A549 (cell line): ENCODE data around the gene ARHGAP26.
"Not testable (repeated sequence)": the region's sequence is repeated elsewhere in the genome, so short reads cannot be mapped to it uniquely, and the experiment has no call there.

Experiments used
- BCL3 ChIP-seq: fragments of >200 bp; sonication (Bioruptor Twin); formaldehyde crosslinking; IDR thresholded peaks from 3 replicates; pipeline ENCODE4 v1.6.1; 2016
- CEBPB ChIP-seq, 2 experiments: fragments of >200 bp in 1 of 2; sonication (Bioruptor Twin) in 1 of 2; formaldehyde crosslinking in 1 of 2; IDR thresholded peaks; 2 replicates each; pipeline ENCODE4 v1.6.1; 2012 to 2016
- CHD4 ChIP-seq: fragments of 200-600 bp; sonication (generic); IDR thresholded peaks from 2 replicates; pipeline ENCODE4 v1.6.1; 2016; ENCODE audit warnings: antibody characterized with exemption, mild to moderate bottlenecking, borderline replicate concordance
- CTCF ChIP-seq: fragments of >200 bp; sonication (Bioruptor Twin); formaldehyde crosslinking; IDR thresholded peaks from 3 replicates; pipeline ENCODE4 v1.5.1; 2016
- EHMT2 ChIP-seq: fragments of 200-600 bp; sonication (generic); IDR thresholded peaks from 2 replicates; pipeline ENCODE4 v1.6.1; 2016; ENCODE audit warnings: antibody characterized with exemption, low read depth, mild to moderate bottlenecking, moderate library complexity
- ESRRA ChIP-seq: fragments of 150-350 bp; IDR thresholded peaks from 2 replicates; pipeline ENCODE4 v1.6.1; 2014; ENCODE audit warnings: mild to moderate bottlenecking, low read length, borderline replicate concordance
- POLR2A ChIP-seq: IDR thresholded peaks from 2 replicates; pipeline ENCODE4 v1.6.1; 2012; ENCODE audit warnings: mild to moderate bottlenecking, low read length
- RAD21 ChIP-seq, 2 experiments: fragments of >200 bp in 1 of 2; sonication (Bioruptor Twin) in 1 of 2; formaldehyde crosslinking in 1 of 2; IDR thresholded peaks in 1 of 2; conservative IDR thresholded peaks in 1 of 2; 2 replicates in 1 of 2; 3 replicates in 1 of 2; pipeline ENCODE4 v1.6.1; 2012 to 2018; ENCODE audit warnings: inconsistent platforms in 1 of 2
- RCOR1 ChIP-seq: fragments of 150-350 bp; IDR thresholded peaks from 2 replicates; pipeline ENCODE4 v1.6.1; 2014; ENCODE audit warnings: antibody characterized with exemption, low read length, low read depth
- RFX5 ChIP-seq: fragments of 450-650 bp; IDR thresholded peaks from 2 replicates; pipeline ENCODE4 v1.7.1; 2014; ENCODE audit warnings: antibody characterized with exemption, mild to moderate bottlenecking, moderate library complexity
- RNF2 ChIP-seq: fragments of 200-600 bp; sonication (generic); IDR thresholded peaks from 2 replicates; pipeline ENCODE4 v1.6.1; 2016; ENCODE audit warnings: low read depth, mild to moderate bottlenecking, antibody characterized with exemption, moderate library complexity, borderline replicate concordance
- SMC3 ChIP-seq: fragments of >200 bp; sonication (Bioruptor Twin); formaldehyde crosslinking; IDR thresholded peaks from 3 replicates; pipeline ENCODE4 v1.6.1; 2018; ENCODE audit warnings: inconsistent platforms
- TF ChIP-seq, protein P1 (sequence below): fragments of 450-650 bp; IDR thresholded peaks from 2 replicates; pipeline ENCODE4 v1.6.1; 2014; ENCODE audit warnings: antibody characterized with exemption

DNA sequence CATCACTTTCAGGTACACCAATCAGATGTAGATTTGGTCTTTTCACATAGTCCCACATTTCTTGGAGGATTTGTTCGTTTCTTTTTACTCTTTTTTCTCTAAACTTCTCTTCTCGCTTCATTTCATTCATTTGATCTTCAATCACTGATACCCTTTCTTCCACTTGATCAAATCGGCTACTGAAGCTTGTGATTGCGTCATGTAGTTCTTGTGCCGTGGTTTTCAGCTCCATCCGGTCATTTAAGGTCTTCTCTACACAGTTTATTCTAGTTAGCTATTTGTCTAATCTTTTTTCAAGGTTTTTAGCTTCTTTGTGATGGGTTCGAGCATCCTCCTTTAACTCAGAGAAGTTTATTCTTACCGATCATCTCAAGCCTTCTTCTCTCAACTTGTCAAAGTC lies 219.9 kb downstream of the ARHGAP26 start:
- TF ChIP-seq CTCF; EHMT2; ESRRA; RNF2; CEBPB (IDR thresholded peaks at IDR 0.05); BCL3; CHD4; RAD21 (conservative IDR thresholded peaks at IDR 0.05 in 1 of 2, IDR thresholded peaks at IDR 0.05 in 1 of 2); RFX5; SMC3; POLR2A; RCOR1: not testable (repeated sequence)
- TF ChIP-seq, protein P1, sequence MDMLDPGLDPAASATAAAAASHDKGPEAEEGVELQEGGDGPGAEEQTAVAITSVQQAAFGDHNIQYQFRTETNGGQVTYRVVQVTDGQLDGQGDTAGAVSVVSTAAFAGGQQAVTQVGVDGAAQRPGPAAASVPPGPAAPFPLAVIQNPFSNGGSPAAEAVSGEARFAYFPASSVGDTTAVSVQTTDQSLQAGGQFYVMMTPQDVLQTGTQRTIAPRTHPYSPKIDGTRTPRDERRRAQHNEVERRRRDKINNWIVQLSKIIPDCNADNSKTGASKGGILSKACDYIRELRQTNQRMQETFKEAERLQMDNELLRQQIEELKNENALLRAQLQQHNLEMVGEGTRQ, result not testable (repeated sequence)
